ENCODE results near the gene GAREM1. TPM values are rescaled to one million over a fixed set of nuclear protein-coding genes. Genes with fewer than 3 reads are reported as not detected.

GAREM1 gene
- total RNA-seq, 1 experiment from 2014 or later: 1.8 TPM

- intact Hi-C loops (cut with micrococcal nuclease): no loop called here
- no peaks in the 10 kb centered on the region for H3K9me2 ChIP-seq (replicated peaks; ENCODE audit: low read length)
- DNase-seq (no peak), ATAC-seq (no peak)
- H3K36me3 ChIP-seq (ENCODE audit: low read depth, low read length): no peaks in the 10 kb centered on the region
- H3K9ac ChIP-seq (ENCODE audit: low read length): no peak overlapping the region
- no peak for TF ChIP-seq EZH2phosphoT487 (IDR thresholded peaks at IDR 0.05; ENCODE audit: borderline replicate concordance, low read length)
- H3K4me1 ChIP-seq (ENCODE audit: insufficient read depth, low read length): no peaks in the 10 kb centered on the region
- H2AFZ ChIP-seq (ENCODE audit: low read length): no peak overlapping the region
- H3K9me3 ChIP-seq (ENCODE audit: low read length): no peaks in the 10 kb centered on the region
- POLR2A ChIA-PET (ENCODE audit: unreplicated experiment): no interaction called here
- BruUV-seq (replicated peaks): no TSS peak
- H4K20me1 ChIP-seq (ENCODE audit: low read length): no peaks in the 10 kb centered on the region
- no peaks in the 10 kb centered on the region for H3K27me3 ChIP-seq (ENCODE audit: low read length)
- no peaks in the 10 kb centered on the region for H3F3A ChIP-seq (ENCODE audit: low read length, unreplicated experiment)
- no peaks in the 10 kb centered on the region for H3K79me2 ChIP-seq (ENCODE audit: low read length)
- H3K4me2 ChIP-seq (ENCODE audit: low read length): no peak overlapping the region
- no peak overlapping the region for H3K4me3 ChIP-seq (ENCODE audit: low read length)
- no peak overlapping the region for H3K27ac ChIP-seq (ENCODE audit: low read length)
- CTCF ChIA-PET: no interaction called here
Measured at GRCh38 chr18:32264401-32264800, 206.3 kb downstream of the GAREM1 start.

DNA sequence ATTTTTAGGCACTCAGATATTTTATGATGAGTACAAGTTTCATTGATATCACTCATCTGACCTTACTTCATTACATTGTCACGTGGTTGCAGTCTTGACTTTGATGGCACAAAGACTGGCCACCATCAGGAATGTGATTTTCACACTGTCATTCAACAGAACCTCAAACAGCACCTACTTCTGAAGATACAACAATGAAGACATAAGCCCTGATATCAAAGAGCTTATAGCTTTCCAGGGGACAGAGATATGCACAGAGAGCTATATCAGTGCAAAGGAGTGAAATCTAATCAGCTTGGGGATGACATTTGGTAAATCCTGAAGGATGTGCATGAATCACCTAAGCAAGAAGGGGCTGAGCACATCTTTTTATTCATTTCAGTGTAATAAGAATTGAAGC lies 208.6 kb downstream of the GAREM1 start:
- no peak for TF ChIP-seq CTCF (conservative IDR thresholded peaks at IDR 0.05; ENCODE audit: low read depth, low read length)
- no peak for TF ChIP-seq EZH2phosphoT487 (IDR thresholded peaks at IDR 0.05; ENCODE audit: borderline replicate concordance, low read length)
- TF ChIP-seq EZH2 (IDR thresholded peaks at IDR 0.05; ENCODE audit: low read length, unreplicated experiment): no peak
- intact Hi-C loops (cut with micrococcal nuclease): no loop called here
- Histone ChIP-seq H3K27me3 (ENCODE audit: low read length) (no peaks in the 10 kb centered on the region), H3K9ac (ENCODE audit: low read length) (no peak overlapping the region), H3K79me2 (ENCODE audit: low read length) (no peaks in the 10 kb centered on the region), H3K4me2 (ENCODE audit: low read length) (no peak overlapping the region), H2AFZ (ENCODE audit: low read length) (no peak overlapping the region), H4K20me1 (ENCODE audit: low read length) (no peaks in the 10 kb centered on the region), H3F3A (ENCODE audit: low read length, unreplicated experiment) (no peaks in the 10 kb centered on the region), H3K4me1 (ENCODE audit: insufficient read depth, low read length) (no peaks in the 10 kb centered on the region), H3K9me3 (ENCODE audit: low read length) (no peaks in the 10 kb centered on the region), H3K27ac (ENCODE audit: low read length) (no peak overlapping the region), H3K9me2 (replicated peaks; ENCODE audit: low read length) (no peaks in the 10 kb centered on the region), H3K36me3 (ENCODE audit: low read depth, low read length) (no peaks in the 10 kb centered on the region), H3K4me3 (ENCODE audit: low read length) (no peak overlapping the region)
- DNase-seq (no peak), ATAC-seq (no peak)
- ChIA-PET CTCF (no interaction called here), POLR2A (ENCODE audit: unreplicated experiment) (no interaction called here)
- no TSS peak for BruUV-seq (replicated peaks)

DNA sequence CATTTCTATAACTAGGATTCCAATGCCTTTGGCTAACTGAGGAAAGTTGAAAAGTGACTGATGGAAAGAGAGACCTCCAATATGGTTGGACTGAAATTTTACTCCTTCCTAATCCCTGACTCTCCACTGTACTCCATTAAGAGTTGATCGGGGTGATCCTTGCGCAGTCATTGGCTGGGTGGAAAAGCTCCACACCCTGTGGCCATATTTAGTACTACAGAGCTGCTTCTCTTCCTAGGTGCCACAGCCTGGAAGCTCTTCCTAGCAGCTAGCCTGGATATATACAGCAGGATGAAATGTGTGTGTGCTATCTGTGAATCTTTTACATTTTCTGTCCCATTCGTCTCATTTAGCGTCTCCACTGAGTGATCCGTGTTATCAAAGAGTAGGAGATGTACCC lies 209.7 kb downstream of the GAREM1 start:
- CTCF ChIA-PET: interaction anchor here (1.1 kb wide), 1 partner anchor 103 kb away, joined by 3 read pairs; no protein-coding TSS in a partner anchor

More for the DNA sequence above, 209.7 kb downstream of the GAREM1 start:
- no peak overlapping the region for H2AFZ ChIP-seq (ENCODE audit: low read length)
- H3K9ac ChIP-seq (ENCODE audit: low read length): no peak overlapping the region
- no peak overlapping the region for H3K27ac ChIP-seq (ENCODE audit: low read length)
- DNase-seq (no peak), ATAC-seq (no peak)
- H3K36me3 ChIP-seq (ENCODE audit: low read depth, low read length): no peaks in the 10 kb centered on the region
- BruUV-seq (replicated peaks): no TSS peak
- H3F3A ChIP-seq (ENCODE audit: low read length, unreplicated experiment): no peaks in the 10 kb centered on the region
- no peaks in the 10 kb centered on the region for H4K20me1 ChIP-seq (ENCODE audit: low read length)
- no peaks in the 10 kb centered on the region for H3K27me3 ChIP-seq (ENCODE audit: low read length)
- H3K4me3 ChIP-seq (ENCODE audit: low read length): no peak overlapping the region
- intact Hi-C loops (cut with micrococcal nuclease): no loop called here
- H3K4me2 ChIP-seq (ENCODE audit: low read length): no peak overlapping the region
- no peaks in the 10 kb centered on the region for H3K79me2 ChIP-seq (ENCODE audit: low read length)
- POLR2A ChIA-PET (ENCODE audit: unreplicated experiment): interaction anchor here (0.6 kb wide), 1 partner anchor 19 kb away, joined by 3 read pairs; no protein-coding TSS in a partner anchor
- TF ChIP-seq CTCF (conservative IDR thresholded peaks at IDR 0.05; ENCODE audit: low read depth, low read length) (no peak), EZH2 (IDR thresholded peaks at IDR 0.05; ENCODE audit: low read length, unreplicated experiment) (no peak), EZH2phosphoT487 (IDR thresholded peaks at IDR 0.05; ENCODE audit: borderline replicate concordance, low read length) (no peak)
- no peaks in the 10 kb centered on the region for H3K4me1 ChIP-seq (ENCODE audit: insufficient read depth, low read length)
- H3K9me2 ChIP-seq (replicated peaks; ENCODE audit: low read length): no peaks in the 10 kb centered on the region
- no peaks in the 10 kb centered on the region for H3K9me3 ChIP-seq (ENCODE audit: low read length)
